Fibroblast of skin of right quadriceps (primary cell): ENCODE results near the gene MDN1.
"Not testable (repeated sequence)": the region's sequence is repeated elsewhere in the genome, so short reads cannot be mapped to it uniquely, and the experiment has no call there.

Experiments used
- DNase-seq: peaks from one replicate; pipeline ENCODE4 v3.0.0-alpha.2; 2013

MDN1 gene

DNA sequence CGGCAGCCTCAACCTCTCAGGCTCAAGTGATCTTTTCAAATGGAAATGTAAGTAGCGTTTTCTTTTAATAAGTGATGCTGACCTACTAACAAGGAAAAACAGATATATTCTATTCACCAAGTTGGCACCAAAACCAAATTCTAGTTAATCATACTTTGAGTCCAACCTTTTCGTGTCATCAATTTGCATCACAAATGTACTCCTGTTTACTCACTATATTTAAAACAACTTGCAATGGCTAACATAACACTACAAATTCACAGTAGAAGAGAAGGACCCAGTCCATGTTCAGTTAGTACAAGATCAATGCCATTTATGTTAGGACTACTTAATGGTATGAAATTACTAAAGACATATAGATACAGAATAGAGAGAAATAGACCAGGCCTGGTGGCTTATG, 50.0 kb downstream of the MDN1 start:
- DNase-seq: no peak

DNA sequence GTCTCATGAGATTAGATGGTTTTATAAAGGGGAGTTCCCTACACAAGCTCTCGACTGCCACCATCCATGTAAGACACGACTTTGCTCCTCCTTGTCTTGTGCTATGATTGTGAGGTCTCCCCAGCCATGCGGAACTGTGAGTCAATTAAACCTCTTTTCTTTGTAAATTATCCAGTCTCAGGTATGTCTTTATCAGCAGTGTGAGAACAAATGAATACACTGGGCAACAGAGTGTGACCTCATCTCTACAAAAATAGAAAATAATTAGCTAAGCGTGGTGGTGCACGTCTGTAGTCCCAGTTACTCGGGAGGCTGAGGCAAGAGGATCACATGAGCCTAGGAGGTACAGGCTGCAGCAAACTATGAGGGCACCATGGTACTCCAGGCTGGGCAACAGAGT, 51.3 kb downstream of the MDN1 start:
- no peak for DNase-seq

GRCh38 chr6:89763550-89763949, 56.0 kb downstream of the MDN1 start:
- no peak for DNase-seq

DNA sequence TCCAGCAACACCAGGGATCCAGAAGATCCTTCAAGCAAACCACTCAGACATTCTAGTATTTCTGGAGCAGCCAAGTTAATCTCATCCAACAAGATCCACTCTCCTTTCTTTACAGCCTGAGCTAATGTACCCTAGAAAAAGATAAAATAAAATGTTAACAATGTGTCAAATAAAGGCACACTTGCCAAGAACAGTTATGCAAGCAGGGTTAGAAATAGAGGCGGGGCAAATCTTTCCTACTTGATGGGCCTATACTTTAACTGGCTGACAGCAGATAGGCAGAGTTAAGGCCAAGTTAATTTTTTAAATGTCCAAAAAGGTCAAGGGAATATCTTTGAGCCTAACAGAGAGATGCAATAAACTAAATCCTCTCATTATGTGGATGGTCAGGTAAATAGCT, 60.8 kb downstream of the MDN1 start:
- no peak for DNase-seq

DNA sequence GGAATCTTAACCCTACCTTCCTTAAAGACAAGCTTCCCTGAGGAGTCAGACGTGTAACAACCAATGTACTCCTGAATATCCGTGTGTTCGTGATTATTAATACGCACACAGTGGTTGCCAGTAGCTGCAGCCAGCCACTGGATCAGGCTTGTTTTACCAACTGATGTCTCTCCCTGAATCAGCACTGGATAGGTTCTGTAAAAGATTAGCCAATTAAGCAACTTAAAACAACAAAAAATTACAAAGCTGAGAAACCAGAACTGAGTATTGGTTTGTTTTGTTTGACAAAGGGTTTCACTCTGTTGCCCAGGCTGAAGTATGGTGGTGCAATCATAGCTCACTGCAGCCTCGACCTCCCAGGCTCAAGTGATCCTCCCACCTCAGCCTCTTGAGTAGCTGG, 69.3 kb downstream of the MDN1 start:
- DNase-seq: no peak

DNA sequence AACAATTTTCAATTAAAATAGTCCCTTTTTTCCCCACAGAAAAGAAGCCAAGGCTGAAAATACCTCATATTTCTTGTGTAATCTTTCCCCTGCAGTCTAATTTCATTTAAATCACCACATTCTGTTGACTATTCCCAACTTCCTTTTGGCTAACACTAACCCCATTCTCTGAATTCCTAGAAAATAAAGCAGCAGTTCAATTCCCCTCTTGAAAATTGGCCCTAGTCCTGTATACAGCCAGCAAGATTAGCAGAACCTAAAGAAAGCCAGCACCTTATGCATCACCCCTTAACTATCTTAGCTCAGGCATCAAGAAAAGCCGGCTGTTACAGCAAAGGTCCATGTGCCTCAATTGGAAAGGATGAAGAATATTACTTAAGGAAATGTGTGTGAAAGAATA, 69.7 kb downstream of the MDN1 start:
- no peak for DNase-seq

DNA sequence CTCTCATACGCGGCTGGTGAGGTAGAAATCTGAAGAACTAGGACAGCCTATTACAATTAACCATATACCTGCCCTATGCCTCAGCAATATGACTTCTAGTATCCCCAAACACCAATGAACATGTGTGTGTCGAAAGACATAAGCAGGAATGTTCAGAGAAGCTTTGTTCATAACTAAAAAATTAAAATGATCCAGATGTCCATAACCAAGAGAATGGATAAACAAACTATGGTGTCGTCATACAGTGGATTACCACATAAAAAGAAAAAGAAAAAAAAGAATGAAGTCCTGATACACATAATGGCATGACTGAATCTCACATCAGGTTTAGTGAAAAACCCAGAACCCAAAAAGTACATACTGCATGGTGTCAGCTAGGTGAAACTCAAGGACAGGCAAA, 73.9 kb downstream of the MDN1 start:
- DNase-seq: peak; percentile 11

- DNase-seq: no peak
These were observed 74.5 kb downstream of the MDN1 start for GRCh38 chr6:89745096-89745495.

GRCh38 chr6:89736893-89737292, 82.7 kb downstream of the MDN1 start:
- no peak for DNase-seq

GRCh38 chr6:89734526-89734925, 85.1 kb downstream of the MDN1 start:
- no peak for DNase-seq

DNA sequence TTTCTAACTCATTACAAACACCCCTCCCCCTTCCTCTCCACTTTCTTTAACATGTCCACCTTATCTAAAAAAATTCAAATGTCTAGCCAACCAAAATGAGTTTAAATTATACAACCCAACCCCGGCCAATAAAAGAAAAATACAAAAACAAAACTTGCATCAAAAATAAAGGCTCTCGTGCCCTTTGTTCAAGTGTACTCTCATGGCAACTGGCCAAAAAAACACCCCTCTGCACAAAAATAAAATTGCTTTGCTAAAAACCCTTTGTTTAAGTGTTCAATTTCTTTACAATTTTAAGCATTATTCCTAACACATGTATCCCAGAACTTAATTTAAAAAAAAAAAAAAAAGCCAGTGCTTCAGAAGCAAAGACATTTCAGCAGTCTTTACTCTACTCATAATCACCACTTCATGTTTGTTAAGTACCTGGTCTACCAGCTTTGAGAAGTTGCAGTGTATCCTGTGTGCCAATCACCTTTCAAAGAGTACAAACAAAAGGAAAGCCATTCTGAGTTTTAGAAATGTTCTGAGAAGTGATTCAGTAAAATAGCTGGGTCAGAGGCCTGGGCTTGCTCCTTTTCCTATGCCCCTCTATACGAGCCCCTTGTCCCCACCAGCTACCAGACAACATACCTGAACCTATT, 87.5 kb downstream of the MDN1 start:
- DNase-seq: no peak

DNA sequence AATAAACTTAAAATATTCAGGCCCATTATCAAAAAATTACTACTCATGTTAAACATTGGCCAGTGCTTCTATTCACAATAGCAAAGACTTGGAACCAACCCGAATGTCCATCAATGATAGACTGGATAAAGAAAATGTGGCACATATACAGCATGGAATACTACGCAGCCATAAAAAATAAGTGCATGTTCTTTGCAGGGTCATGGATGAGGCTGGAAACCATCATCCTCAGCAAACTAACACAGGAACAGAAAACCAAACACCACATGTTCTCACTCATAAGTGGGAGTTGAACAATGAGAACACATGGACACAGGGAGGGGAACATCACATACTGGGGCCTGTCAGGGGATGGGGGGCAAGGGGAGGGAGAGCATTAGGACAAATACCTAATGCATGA, 88.3 kb downstream of the MDN1 start:
- not testable (repeated sequence) for DNase-seq

DNA sequence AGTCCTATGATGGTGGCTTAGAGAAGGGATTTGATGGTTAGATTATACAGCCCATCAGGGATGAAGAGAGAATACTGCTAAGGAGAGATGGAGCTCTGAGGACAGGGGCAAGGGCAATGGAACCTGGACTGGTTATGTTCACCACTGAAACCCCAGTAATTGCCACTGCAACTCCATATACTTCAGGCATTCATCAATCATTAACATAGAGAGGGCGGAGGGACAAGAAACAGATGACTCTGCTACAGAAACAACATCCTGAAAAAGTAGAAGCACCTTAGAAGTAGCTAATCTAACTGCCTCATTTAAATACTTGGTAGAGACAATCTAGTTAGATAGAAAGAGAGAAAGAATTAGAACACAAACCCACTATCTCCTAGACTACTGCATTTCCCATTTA, 89.8 kb downstream of the MDN1 start:
- DNase-seq: no peak

- DNase-seq: no peak
These were observed 92.1 kb downstream of the MDN1 start for GRCh38 chr6:89727501-89727900.

DNA sequence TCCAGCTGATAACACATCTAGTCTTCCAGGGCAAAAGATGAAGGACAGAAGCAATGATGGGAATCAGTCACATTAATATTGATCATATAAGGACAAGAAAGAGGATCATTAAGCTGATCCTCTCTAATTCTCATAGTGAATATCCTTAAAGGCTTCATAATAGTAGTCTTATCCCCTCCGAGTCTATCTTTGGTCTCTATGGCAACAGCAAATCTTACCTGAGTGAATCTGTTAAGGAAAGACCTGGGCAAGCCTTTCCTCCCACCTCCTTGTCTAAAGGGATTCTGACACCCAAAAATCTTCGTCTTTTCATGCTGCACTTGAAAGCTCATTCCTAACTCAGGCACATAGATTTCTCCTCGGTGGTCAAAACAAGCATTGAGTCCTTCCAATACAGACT, 94.6 kb downstream of the MDN1 start:
- no peak for DNase-seq

GRCh38 chr6:89723046-89723445, 96.5 kb downstream of the MDN1 start:
- no peak for DNase-seq

- no peak for DNase-seq
These were observed 103.1 kb downstream of the MDN1 start for GRCh38 chr6:89716532-89716931.

- DNase-seq: peak; percentile 14
These were observed 107.8 kb downstream of the MDN1 start for GRCh38 chr6:89711801-89712200.

DNA sequence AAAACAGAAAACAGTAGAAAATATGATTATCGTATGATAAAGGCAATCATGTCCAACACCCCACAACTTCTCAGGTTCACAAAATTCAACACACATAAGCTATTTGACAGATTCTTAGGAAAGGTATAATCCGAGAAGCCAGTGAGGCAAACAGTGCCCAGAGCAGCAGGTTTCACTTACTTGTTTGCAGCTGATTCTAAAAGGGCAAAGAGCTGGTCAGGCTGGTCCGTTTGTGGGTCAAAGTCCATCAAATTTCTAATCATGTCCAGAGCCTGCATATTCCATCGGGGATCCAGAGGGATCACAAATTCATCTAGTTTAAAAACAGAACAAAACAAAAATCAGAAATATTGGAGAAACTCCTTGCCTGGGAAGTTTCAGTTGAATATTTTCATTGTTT, 111.3 kb downstream of the MDN1 start:
- no peak for DNase-seq

GRCh38 chr6:89707766-89708165, 111.8 kb downstream of the MDN1 start:
- no peak for DNase-seq

- DNase-seq: no peak
These were observed 113.5 kb downstream of the MDN1 start for GRCh38 chr6:89706121-89706520.

DNA sequence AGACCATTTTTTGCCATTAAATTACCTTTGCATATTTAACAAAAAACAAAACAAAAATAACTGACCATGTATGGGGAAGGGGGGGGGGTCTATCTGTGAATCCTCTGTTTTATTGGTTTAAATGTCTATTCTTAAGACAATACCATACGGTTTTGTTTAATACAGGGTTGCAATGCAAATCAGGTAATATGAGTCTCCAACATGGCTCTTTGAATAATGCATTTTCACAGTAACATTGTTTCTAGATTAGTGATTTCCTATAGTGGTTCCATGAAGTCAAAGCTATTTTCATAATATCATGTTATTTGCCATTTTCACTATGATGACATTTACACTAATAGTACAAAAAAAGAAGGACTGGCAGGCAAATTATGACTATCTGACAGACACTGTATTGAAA, 116.3 kb downstream of the MDN1 start:
- no peak for DNase-seq

DNA sequence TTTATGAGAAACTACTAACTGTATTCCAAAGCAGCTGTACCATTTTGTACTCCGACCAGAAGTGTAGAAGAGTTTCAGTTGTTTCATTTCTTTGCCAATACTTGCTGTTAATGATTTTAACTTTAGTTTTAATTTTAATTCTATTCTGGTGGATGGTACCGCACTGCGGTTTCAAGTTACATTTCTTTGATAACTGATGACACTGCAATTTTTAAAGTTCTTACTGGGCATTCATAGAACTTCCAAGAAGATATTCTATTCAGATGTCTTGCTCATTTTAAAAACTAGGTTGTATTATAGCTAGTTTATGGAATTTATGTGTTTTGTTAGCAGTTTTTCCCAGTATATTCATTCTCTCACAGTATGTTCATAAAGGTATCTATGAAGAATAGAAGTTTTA, 117.2 kb downstream of the MDN1 start:
- no peak for DNase-seq

GRCh38 chr6:89695667-89696066, 123.9 kb downstream of the MDN1 start:
- no peak for DNase-seq

GRCh38 chr6:89694428-89694827, 125.2 kb downstream of the MDN1 start:
- DNase-seq: no peak

- DNase-seq: no peak
These were observed 126.4 kb downstream of the MDN1 start for GRCh38 chr6:89693207-89693606.
